Raji (cell line): ENCODE data around the gene CLHC1.

Experiments
- POLR2A ChIP-seq: IDR thresholded peaks from 2 replicates; pipeline ENCODE4 v1.6.1; 2011; ENCODE audit warnings: low read depth, low read length, control low read depth; ENCODE audit not compliant: insufficient read depth

The CLHC1 gene

DNA sequence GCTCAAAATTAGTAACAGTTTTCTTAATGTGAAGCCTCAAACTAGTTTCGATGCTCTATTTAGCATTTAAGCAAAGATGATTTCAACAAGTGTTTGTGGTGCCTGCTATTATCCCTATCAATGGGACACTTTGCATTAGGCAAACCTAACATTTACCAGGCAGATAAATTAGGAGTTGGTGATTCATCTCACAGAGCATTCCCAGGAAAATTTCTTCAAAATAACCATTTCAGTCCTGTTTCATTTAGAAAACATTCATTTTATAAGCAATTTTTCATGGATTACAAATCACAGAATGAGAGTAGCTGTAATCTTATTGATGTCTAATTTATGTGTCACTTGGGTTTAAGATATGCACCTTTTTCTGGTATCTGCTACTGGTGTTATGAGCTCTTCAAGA is 62.7 kb downstream of the CLHC1 start:
- TF ChIP-seq POLR2A, result no peak

DNA sequence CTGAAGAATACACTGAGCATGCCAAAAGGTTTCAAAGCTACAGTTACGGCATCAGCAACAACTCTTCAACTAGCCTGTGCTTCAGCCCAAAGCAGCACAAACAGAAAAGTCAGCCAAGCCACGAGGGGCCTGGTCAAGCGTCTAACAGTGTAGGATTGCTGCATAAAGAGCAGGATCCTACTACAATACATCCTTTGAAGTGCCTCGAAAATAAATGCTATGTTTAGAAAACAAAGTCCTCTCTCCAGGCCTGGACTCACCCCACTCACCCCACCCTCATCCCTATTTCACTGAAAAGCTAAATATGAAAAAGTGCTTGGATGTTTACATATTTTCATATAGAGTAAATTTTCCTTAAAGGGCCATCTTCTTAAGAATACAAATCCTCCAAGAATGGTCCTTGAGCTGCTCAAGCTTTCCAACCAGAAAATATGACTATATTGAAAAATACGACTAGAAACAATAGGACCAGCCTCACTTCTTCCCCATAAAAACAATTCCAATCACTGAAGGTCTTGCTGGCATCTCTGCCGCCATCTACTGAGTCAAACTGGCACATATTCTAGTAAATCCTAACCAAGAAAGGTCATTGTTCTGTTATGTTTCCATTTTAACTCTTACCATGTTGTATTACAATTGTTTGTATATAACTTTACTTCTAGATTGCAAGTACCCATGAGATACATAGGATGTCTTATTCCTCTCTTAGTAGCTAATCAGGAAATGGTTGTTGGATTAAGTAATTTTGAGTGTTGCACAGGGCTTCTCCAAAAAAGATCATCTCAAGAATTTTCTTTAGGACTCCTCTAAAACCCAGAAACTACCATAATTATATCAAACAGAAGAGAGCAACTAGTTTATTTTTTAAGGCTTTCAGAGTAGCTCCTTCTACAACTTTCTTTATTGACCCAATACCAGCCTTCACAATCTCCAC is 63.6 kb downstream of the CLHC1 start:
- no peak for TF ChIP-seq POLR2A

GRCh38 chr2:55165626-55166025 is 66.5 kb downstream of the CLHC1 start:
- TF ChIP-seq POLR2A, result no peak

- no peak for TF ChIP-seq POLR2A
These were observed 67.3 kb downstream of the CLHC1 start for GRCh38 chr2:55164534-55165480.

- no peak for TF ChIP-seq POLR2A
These were observed 68.1 kb downstream of the CLHC1 start for GRCh38 chr2:55163941-55164390.

DNA sequence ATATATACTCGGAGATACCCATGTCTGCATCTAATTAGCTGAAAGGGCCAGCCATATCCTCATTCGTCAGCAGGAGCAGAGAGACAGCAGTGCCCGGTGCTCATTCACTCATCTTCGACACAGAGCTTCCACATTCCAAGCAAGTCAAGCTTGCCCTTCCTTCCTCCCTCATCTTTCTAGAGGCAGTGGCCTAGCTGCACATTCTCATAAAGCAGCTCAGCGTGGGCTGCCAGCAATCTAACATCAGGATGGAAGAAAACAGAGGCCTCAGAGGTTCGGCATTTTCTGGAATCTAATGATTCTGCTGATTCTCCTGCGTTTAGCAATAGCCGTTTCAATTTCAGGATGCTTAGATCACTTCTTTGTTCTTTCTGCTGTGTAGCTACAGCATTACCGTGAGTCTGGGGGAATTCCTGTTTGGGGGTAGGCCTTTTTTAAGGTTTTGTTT is 68.8 kb downstream of the CLHC1 start:
- TF ChIP-seq POLR2A, result no peak

GRCh38 chr2:55162284-55163006 is 69.6 kb downstream of the CLHC1 start:
- TF ChIP-seq POLR2A, result no peak

DNA sequence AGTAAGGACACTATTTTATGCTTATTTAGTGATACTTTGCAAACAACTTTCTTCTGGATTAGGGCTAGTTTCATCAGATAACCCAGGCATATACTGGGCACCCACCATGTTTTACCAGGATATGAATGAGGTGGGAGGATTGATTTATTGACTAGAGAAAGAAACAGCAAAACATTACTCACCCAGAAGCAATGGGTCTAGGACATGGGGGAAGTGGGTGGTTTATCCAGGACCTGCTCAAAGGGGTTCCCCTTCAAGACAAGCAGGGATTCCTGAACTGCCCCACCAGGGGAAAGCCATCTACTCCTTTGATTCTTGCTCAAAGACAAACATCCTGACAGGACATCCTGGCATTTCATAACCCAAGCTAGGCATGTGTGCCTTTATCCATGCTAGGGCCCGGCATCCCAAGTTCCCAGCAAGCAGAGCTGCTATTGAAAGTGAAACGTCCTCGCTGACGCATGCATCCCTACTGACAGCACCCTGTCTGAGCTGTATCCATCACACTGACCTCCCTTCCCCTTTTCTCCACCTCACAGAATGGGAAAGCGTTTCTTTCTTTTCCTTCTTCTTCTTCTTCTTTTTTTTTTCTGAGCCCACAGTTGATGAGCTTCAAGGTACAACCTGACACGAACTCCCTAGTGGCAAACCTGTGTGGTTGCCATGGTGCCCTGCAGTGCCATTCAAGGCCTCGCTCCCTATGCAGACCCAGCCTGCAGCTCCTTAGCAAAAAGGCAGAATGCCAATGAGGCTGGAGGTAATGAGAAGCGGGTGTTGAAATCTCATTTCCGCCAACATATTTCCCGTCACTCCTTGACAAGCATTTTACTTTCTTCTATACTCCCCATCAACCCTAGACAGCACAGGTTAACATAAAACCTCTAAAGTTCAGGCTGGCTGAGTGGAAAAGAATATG is 70.5 kb downstream of the CLHC1 start:
- no peak for TF ChIP-seq POLR2A

DNA sequence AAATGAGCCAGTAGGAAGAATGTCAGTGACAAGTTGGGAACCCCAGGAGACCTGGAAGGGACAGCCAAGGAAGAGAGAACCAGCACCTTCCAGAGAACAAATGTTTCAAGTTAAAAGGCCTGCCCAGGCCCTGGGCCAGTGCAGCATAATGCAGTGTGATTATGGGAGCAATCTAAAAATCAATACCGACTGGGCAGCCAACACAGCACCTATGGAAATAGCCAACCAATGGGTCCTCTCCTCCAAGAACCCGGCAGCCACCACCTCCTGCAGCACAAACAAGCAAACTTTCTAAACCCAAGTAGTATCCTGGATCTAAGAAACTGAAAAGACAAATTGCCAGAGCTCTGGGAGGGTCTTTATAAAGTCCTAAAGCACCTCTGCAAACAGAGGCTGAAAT is 71.7 kb downstream of the CLHC1 start:
- no peak for TF ChIP-seq POLR2A

GRCh38 chr2:55159752-55160151 is 72.3 kb downstream of the CLHC1 start:
- TF ChIP-seq POLR2A, result no peak

- no peak for TF ChIP-seq POLR2A
These were observed 72.9 kb downstream of the CLHC1 start for GRCh38 chr2:55159037-55159651.

DNA sequence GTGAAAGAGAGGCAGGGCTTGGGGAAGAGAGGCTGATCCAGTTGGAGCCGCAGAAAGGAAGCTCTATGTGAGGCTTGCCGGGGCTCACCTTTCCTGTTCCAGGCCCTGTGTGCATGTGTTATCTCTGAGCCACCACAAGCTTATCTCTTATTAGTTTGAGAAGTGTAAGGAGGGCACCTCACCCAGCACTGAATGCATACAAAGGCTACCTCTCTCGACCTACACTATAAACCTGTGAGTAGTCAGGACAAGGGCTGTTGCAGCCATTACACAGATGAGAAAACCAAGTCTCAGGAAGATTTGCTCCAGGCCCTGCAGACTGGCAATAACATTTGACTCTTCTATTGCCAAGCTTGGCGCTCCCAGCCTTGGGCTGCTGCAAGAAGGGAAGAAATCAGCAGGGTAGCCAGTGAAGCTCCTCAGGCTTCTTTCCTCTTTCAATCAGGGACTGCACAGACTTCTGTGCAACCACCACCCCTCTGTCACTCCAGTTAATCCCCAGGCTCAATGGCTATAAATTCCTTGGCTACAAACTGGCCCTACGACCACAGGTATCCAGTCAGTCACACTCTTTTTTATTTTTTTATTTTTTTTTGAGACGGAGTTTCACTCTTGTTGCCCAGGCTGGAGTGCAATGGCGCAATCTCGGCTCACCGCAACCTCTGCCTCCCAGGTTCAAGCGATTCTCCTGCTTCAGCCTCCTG is 73.8 kb downstream of the CLHC1 start:
- no peak for TF ChIP-seq POLR2A

DNA sequence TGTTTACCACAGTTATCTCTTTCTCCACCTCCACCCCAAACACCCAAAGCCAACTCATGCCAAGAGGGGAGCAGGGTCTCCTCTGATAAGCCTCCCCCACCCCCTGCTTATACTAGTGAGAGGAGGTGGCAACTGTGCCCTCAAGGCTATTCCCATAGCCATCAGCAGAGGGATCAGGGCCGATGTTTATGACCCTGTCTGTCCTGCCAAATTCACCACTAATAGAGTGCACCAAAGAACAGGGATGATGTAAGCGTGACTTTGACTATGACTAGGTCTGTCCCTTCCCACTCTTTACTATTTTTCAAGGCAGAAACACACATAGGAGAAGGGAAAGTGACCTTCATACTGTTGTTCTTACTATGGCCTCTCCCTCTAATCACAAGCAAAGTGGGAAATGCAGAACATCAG is 74.6 kb downstream of the CLHC1 start:
- TF ChIP-seq POLR2A, result no peak
